Inflammatory macrophage treated with lipopolysaccharide for 1 hour (primary cell): ENCODE data around the gene TPPP3.
"Not testable (repeated sequence)": the region's sequence is repeated elsewhere in the genome, so short reads cannot be mapped to it uniquely, and the experiment has no call there.

Experiments
- DNase-seq, 2 donors: peaks; one replicate each; pipeline ENCODE4 v3.0.0-alpha.2; 2020 to 2022

TPPP3 gene

GRCh38 chr16:67425580-67425979 lies 32.3 kb upstream of the TPPP3 start:
- no peak for DNase-seq

- no peak for DNase-seq
Measured at GRCh38 chr16:67425061-67425460, 31.8 kb upstream of the TPPP3 start.

- no peak for DNase-seq
Measured at GRCh38 chr16:67424261-67424615, 30.9 kb upstream of the TPPP3 start.

- no peak for DNase-seq
Measured at GRCh38 chr16:67423611-67424260, 30.4 kb upstream of the TPPP3 start.

- DNase-seq: no peak
Measured at GRCh38 chr16:67423015-67423414, 29.7 kb upstream of the TPPP3 start.

- no peak for DNase-seq
Measured at GRCh38 chr16:67421030-67421429, 27.7 kb upstream of the TPPP3 start.

- DNase-seq: no peak
Measured at GRCh38 chr16:67419931-67420330, 26.6 kb upstream of the TPPP3 start.

- DNase-seq: no peak
Measured at GRCh38 chr16:67419502-67419901, 26.2 kb upstream of the TPPP3 start.

GRCh38 chr16:67417333-67418061 lies 24.2 kb upstream of the TPPP3 start:
- no peak for DNase-seq

- DNase-seq: peak in 1 of 2 donors; percentile 44
Measured at GRCh38 chr16:67415872-67416793, 22.8 kb upstream of the TPPP3 start, which contains the start of gene ZDHHC1. TSS of gene ZDHHC1 (minus strand) at chr16:67416477. CDS start at chr16:67407775, 8,702 bp downstream.

- not testable (repeated sequence) for DNase-seq
Measured at GRCh38 chr16:67415421-67415820, 22.1 kb upstream of the TPPP3 start.

GRCh38 chr16:67413978-67414911 lies 20.9 kb upstream of the TPPP3 start:
- DNase-seq: peak; percentile 49 to 79

- DNase-seq: no peak
Measured at GRCh38 chr16:67412294-67412693, 19.0 kb upstream of the TPPP3 start.

- DNase-seq: no peak
Measured at GRCh38 chr16:67411339-67411738, 18.0 kb upstream of the TPPP3 start.

GRCh38 chr16:67409631-67410030 lies 16.3 kb upstream of the TPPP3 start:
- no peak for DNase-seq

GRCh38 chr16:67407788-67408452 lies 14.6 kb upstream of the TPPP3 start:
- no peak for DNase-seq

GRCh38 chr16:67407176-67407787 lies 14.0 kb upstream of the TPPP3 start:
- no peak for DNase-seq

GRCh38 chr16:67406111-67406971 lies 13.0 kb upstream of the TPPP3 start:
- no peak for DNase-seq

GRCh38 chr16:67405336-67405735 lies 12.0 kb upstream of the TPPP3 start:
- no peak for DNase-seq

- no peak for DNase-seq
Measured at GRCh38 chr16:67404740-67405226, 11.5 kb upstream of the TPPP3 start.
